ENCODE measurements around the gene RBM3. TPM values are rescaled to one million over a fixed set of nuclear protein-coding genes. Genes with fewer than 3 reads are reported as not detected.

The RBM3 gene
- polyA plus RNA-seq, 3 donors = 187 to 302 (median 203) TPM

- no peaks in the 10 kb centered on the region for H3K4me1 ChIP-seq (ENCODE audit: control insufficient read depth in 1 of 2, insufficient read depth in 2 of 2, low read length in 2 of 2)
- no CpG with 5 or more reads among the region's 5 CpGs for WGBS (ENCODE audit: insufficient coverage)
- Mint-ChIP-seq H3K4me1 (peaks cover 7% of the 10 kb centered on the region), H3K9me3 (peaks cover 0 to 13% (median 5%) of the 10 kb centered on the region in 7 donors), H3K27me3 (ENCODE audit: low read depth in 3 of 3) (peaks cover 0 to 1% (median 0%) of the 10 kb centered on the region in 3 donors), H3K36me3 (no peaks in the 10 kb centered on the region), H3K27ac (peak overlapping the region in 1 of 7 donors; percentile 32), H3K4me3 (no peak overlapping the region)
- no peak overlapping the region for H3K4me2 ChIP-seq (replicated peaks; ENCODE audit: extremely low read depth, low read length, poor library complexity, severe bottlenecking)
- TF ChIP-seq CTCF (IDR thresholded peaks at IDR 0.05) = no peak
- H2AFZ ChIP-seq (ENCODE audit: insufficient read depth, low read depth, low read length, poor library complexity, severe bottlenecking) = no peak overlapping the region
- DNase-seq = no peak
- no peaks in the 10 kb centered on the region for H3K36me3 ChIP-seq (replicated peaks in 1 of 2; ENCODE audit: control insufficient read depth in 1 of 2, insufficient read depth in 2 of 2, low read length in 2 of 2)
- H3K9me3 ChIP-seq (replicated peaks in 1 of 2; ENCODE audit: control insufficient read depth in 1 of 2, insufficient read depth in 1 of 2, low read length in 2 of 2) = no peaks in the 10 kb centered on the region
- H3K79me2 ChIP-seq (ENCODE audit: insufficient read depth, low read length) = no peaks in the 10 kb centered on the region
- intact Hi-C loops (cut with micrococcal nuclease) = no loop called here
- no peak overlapping the region for H3K4me3 ChIP-seq (replicated peaks in 1 of 3; ENCODE audit: low read depth in 2 of 3, low read length in 3 of 3)
- no peak overlapping the region for H3K9ac ChIP-seq (ENCODE audit: insufficient read depth, low read length, poor library complexity, severe bottlenecking)
- H3K27me3 ChIP-seq (ENCODE audit: control insufficient read depth in 2 of 2, insufficient read depth in 2 of 2, low read length in 2 of 2) = no peaks in the 10 kb centered on the region
- H4K20me1 ChIP-seq (ENCODE audit: insufficient read depth, low read length) = no peaks in the 10 kb centered on the region
- H3K27ac ChIP-seq (ENCODE audit: low read depth in 1 of 2, low read length in 2 of 2) = no peak overlapping the region
Observed at GRCh38 chrX:48592971-48593370, 18.7 kb downstream of the RBM3 start.

- Mint-ChIP-seq H3K4me1 (peaks cover 10% of the 10 kb centered on the region), H3K9me3 (peaks cover 0 to 13% (median 7%) of the 10 kb centered on the region in 7 donors), H3K36me3 (peaks cover 11 to 20% of the 10 kb centered on the region in 2 donors), H3K4me3 (no peak overlapping the region), H3K27me3 (ENCODE audit: low read depth in 3 of 3) (peaks cover 0 to 1% (median 0%) of the 10 kb centered on the region in 3 donors), H3K27ac (no peak overlapping the region)
- Histone ChIP-seq H3K9me3 (replicated peaks in 1 of 2; ENCODE audit: control insufficient read depth in 1 of 2, insufficient read depth in 1 of 2, low read length in 2 of 2) (no peaks in the 10 kb centered on the region), H3K4me2 (replicated peaks; ENCODE audit: extremely low read depth, low read length, poor library complexity, severe bottlenecking) (no peak overlapping the region), H3K9ac (ENCODE audit: insufficient read depth, low read length, poor library complexity, severe bottlenecking) (no peak overlapping the region), H3K27ac (ENCODE audit: low read depth in 1 of 2, low read length in 2 of 2) (no peak overlapping the region), H4K20me1 (ENCODE audit: insufficient read depth, low read length) (no peaks in the 10 kb centered on the region), H3K4me1 (ENCODE audit: control insufficient read depth in 1 of 2, insufficient read depth in 2 of 2, low read length in 2 of 2) (peaks cover 6 to 7% of the 10 kb centered on the region in 2 donors), H3K36me3 (replicated peaks in 1 of 2; ENCODE audit: control insufficient read depth in 1 of 2, insufficient read depth in 2 of 2, low read length in 2 of 2) (peaks cover 15 to 21% of the 10 kb centered on the region in 2 donors), H2AFZ (ENCODE audit: insufficient read depth, low read depth, low read length, poor library complexity, severe bottlenecking) (no peak overlapping the region), H3K79me2 (ENCODE audit: insufficient read depth, low read length) (no peaks in the 10 kb centered on the region), H3K27me3 (ENCODE audit: control insufficient read depth in 2 of 2, insufficient read depth in 2 of 2, low read length in 2 of 2) (no peaks in the 10 kb centered on the region), H3K4me3 (replicated peaks in 1 of 3; ENCODE audit: low read depth in 2 of 3, low read length in 3 of 3) (no peak overlapping the region)
- no CpG with 5 or more reads among the region's 2 CpGs for WGBS (ENCODE audit: insufficient coverage)
- DNase-seq = no peak
- no peak for TF ChIP-seq CTCF (IDR thresholded peaks at IDR 0.05)
- intact Hi-C loops (cut with micrococcal nuclease) = no loop called here
Observed at GRCh38 chrX:48595929-48596328, 21.6 kb downstream of the RBM3 start.

Data from CD14-positive monocyte (primary cell).